Measurements from ENCODE around the gene PIK3R6.
A peak's percentile ranks its signal among the peaks of the same experiment; 100 is the strongest.

The PIK3R6 gene

DNA sequence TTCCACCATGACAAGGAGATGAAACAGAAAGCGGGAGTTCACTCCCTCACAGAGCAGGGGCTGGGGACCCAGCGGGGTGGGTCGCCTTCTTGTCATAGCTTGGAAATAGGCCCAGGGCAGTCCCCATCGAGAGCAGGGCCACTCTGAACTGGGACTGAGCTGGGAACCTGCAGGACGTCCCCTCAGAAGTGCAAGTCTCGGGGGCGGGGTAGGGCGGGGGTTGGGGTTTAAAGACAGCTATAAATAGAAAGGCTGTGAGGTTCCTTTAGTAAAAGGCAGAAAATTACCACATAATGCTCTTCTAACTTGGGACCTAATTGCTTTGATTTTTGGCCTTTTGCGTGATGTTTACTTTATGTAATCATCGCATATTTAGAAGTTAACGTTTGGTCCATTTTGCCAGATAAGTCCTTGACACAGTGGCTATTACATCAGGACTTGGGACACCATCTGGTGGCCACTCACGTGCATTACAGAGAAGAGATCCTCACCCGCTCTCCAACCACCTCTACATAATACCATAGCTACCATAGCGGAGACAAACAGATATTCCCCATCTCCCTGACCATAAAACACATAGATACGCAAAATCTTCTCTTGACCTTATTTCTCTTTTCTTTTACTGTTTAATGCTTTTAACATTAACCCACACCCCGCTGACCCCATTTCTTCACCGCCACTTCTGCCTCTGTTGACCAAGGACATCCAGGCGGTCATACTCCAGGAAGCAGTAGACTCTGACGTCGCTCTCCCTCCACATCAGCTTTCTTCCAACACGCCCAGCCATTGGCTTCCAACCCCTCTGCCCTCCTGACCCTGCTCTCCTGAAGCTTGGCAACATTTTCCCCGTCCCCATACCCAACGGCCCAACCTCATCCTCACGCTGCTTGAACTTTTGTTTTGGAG is 27.5 kb upstream of the PIK3R6 start:
- DNase-seq (ENCODE audit: low read depth in 3 of 3, low spot score in 1 of 3), result no peak

DNA sequence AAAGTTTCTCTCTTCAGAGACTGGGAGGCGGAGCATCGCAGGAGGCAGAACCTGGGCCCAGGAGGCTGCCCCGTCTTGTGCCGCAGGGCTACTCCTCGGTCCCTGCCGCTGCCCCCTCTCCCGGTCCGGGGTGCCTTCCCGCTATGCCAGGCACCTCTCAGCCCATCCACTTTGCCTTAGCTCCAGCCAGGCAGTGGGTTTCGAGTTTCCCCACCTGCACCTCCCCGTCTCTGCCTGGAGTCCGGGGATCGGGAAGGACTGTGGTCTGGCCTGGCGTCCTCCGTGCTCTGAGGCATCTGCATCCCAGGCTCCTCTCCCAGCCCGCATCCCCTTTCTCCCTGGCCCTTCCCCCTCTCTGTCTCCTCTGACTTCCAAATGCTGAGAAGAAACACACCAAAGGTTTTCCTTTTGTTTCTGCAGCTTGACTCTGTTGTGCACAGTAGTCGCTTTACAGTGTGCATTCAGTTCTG is 26.8 kb upstream of the PIK3R6 start:
- no peak for DNase-seq (ENCODE audit: low read depth in 3 of 3, low spot score in 1 of 3)

GRCh38 chr17:8893621-8894201 is 26.2 kb upstream of the PIK3R6 start:
- DNase-seq (ENCODE audit: low read depth in 3 of 3, low spot score in 1 of 3), result no peak

DNA sequence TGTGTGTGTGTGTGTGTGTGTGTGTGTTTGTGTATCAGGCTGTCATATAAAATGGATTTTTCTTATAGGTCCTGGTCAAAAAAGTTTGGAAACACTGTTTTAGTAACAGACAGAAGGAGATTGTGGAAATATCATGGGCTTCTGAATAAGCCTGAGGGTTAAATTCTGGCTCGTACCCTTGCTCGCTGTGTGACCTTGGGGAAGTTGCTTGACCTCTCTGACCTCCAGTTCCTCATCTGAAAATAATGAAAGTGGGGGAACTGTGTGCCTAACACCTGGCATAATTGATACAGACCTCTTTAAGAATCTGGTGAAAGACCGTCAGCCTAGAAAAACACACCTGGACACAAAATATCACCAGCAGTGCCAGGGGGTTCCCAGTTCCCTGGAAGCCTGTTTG is 25.6 kb upstream of the PIK3R6 start:
- DNase-seq (ENCODE audit: low read depth in 3 of 3, low spot score in 1 of 3), result no peak

GRCh38 chr17:8892338-8892690 is 24.8 kb upstream of the PIK3R6 start:
- no peak for DNase-seq (ENCODE audit: low read depth in 3 of 3, low spot score in 1 of 3)

DNA sequence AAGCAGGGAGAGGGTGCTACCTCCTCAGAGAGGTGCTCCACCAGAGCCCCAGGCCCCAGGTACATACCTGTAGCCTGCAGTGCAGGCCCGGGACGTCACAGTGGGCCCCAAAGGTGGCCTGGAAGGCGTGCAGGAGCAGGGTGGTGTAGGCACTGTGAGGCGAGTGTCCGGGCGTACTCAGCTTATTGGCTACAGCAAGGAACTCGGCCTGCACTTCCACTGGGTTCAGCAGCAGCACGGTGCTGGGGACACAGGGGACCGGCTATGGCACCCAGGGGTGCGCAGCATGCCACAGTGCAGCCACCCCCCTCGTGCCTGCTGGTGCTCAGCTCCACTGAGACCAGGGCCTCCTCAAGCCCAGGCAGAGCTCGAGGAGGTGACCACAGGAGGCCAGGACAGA is 23.2 kb upstream of the PIK3R6 start:
- DNase-seq (ENCODE audit: low read depth in 3 of 3, low spot score in 1 of 3), result no peak

DNA sequence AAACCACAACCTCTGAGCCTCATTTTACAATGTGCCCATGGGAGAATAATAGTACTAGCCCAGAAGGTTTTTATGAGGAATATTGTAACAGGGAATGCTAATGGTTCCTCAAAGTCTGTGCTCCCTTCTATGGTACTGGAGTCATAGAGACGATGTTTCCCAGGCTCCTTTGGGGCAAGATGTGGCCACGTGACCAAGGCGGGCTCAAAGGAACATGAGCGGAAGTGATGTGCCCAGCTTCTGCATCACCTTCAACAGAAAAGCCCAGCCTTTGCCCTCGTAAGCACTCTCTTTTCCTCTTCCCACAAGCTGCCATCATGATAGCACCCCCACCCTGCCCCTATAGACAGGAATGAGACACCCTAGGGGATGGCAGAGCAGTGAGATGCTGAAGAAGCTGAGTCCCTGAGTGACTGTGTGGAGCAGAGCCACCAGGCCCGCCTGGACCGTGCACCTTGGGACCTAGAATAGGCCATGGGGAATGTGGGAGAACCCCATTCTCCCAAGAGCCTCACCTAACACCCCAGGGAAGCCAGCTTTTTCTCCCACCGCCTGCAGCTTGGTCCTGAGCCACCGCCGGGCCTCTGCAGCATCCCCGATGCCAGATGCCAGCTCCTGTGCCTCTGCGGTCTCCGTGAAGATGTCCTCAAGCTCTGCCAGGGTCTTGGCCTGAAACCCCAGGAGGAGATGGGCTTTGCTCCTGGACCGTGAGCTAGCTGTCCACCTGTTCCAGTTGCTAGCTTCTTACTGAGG is 22.2 kb upstream of the PIK3R6 start:
- no peak for DNase-seq (ENCODE audit: low read depth in 3 of 3, low spot score in 1 of 3)

DNA sequence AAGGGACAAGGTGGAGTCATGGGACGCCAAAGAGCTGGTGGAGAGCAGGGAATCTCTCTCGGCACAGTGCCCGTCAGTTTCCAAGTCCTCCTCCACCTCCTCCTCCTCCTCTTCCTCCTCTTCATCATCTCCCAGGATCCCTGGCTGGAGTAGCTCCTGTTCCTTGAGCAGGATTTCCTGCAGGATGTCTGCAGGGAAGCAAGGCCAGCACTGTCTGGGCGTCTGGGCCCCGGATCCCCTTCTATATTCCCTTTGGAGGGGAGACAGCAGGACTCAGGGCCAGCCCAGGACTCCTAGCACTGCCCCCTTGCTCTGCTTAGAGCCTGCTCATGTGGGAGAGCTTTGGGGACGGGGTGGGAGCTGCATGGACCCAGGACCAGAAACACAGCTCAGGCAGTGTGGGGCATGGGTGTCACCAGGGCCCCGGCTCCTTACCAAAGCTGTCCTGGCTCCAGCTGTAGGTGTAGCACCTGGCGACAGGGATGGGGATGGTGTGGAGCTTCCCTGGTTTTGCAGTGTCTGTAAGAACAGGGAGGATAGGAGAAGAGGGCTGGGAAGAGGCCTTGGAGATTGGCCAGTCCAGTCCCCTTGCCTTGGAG is 21.3 kb upstream of the PIK3R6 start:
- DNase-seq (ENCODE audit: low read depth in 3 of 3, low spot score in 1 of 3), result no peak

- DNase-seq (ENCODE audit: low read depth in 3 of 3, low spot score in 1 of 3), result no peak
Observed at GRCh38 chr17:8887834-8888703, 20.6 kb upstream of the PIK3R6 start.

DNA sequence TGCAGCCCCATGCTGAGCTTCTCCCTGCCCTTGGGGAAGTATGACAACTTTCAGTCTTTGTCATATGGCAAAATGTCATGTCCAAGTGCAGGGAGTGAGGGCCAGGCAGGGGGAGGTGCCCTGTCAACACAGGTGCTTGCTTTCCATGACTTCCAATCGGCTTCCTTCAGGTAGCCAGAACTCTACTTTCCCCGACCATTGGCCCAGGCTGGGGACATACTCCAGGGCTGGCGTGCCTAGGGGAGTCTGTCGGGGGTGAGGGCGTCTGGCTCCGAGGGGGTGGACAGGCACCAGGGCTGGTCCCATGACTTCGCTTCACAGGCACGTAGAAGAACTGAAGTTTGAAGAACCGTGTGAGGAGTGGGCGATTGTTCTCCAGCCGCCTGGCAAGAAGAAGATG is 19.8 kb upstream of the PIK3R6 start:
- no peak for DNase-seq (ENCODE audit: low read depth in 3 of 3, low spot score in 1 of 3)

- no peak for DNase-seq (ENCODE audit: low read depth in 3 of 3, low spot score in 1 of 3)
Observed at GRCh38 chr17:8885967-8886684, 18.7 kb upstream of the PIK3R6 start.

GRCh38 chr17:8885163-8885966 is 17.9 kb upstream of the PIK3R6 start:
- peak; percentile 16 to 25 (median 21) for DNase-seq (ENCODE audit: low read depth in 3 of 3, low spot score in 1 of 3)

- DNase-seq (ENCODE audit: low read depth in 3 of 3, low spot score in 1 of 3), result no peak
Observed at GRCh38 chr17:8884336-8884990, 17.0 kb upstream of the PIK3R6 start.

DNA sequence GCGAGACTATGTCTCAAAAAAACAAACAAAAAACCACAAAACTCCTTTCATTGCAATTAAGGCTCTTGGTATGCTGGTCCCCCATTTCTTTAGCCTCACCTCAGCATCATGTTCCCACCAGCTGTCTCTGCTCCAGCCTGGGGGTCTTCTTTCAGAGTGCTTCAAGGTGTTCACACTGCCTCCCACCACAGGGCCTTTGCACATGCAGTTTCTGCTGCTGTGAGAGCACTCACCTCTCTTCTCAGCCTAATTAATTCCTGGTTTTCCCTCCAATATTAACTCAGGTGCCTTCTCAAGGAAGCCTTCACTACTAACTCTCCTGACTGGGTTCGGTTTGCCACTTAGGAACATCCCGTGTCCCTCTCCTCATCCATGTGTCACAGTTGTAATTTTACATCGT is 15.9 kb upstream of the PIK3R6 start:
- DNase-seq (ENCODE audit: low read depth in 3 of 3, low spot score in 1 of 3), result no peak

DNA sequence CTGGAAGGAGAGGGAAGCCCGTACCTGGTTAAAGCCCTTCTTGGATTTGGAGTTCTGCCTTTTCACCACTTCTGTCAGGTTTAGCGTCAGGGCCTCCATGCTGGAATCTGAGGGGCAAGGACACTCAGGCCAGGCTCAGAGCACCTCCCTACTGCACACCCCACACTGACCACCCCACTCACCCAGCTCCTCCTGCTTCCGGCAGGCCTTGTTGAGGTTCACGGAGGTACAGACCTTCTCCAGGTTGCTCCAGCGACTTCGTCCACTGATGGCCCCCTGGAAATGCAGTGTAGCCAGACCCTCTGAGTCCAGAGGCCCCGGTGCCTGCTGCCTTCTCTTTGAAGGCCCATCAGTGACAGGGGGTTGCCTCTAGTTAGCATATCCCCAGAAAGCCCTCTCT is 14.1 kb upstream of the PIK3R6 start:
- DNase-seq (ENCODE audit: low read depth in 3 of 3, low spot score in 1 of 3), result no peak

- no peak for DNase-seq (ENCODE audit: low read depth in 3 of 3, low spot score in 1 of 3)
Observed at GRCh38 chr17:8880466-8880865, 13.0 kb upstream of the PIK3R6 start.

DNA sequence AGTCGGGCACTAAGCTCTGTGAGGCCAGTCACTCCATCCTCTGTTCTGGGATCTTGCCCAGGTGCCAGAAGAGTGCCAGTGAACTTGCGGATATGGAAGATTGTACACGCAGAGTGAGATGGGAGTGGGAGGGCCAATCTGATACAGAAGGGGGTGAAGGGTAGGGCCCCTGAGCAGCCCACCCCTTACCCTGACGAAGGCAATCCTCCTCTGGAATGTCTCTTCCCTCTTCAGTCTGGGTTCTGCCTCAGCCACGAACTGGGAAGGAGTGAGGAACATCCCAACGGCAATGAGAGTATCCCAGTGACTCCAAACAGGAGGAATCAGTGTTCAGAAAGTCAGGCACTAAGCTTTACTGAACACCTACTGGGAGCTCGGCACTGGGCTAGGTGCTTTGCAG is 11.9 kb upstream of the PIK3R6 start:
- DNase-seq (ENCODE audit: low read depth in 3 of 3, low spot score in 1 of 3), result no peak

DNA sequence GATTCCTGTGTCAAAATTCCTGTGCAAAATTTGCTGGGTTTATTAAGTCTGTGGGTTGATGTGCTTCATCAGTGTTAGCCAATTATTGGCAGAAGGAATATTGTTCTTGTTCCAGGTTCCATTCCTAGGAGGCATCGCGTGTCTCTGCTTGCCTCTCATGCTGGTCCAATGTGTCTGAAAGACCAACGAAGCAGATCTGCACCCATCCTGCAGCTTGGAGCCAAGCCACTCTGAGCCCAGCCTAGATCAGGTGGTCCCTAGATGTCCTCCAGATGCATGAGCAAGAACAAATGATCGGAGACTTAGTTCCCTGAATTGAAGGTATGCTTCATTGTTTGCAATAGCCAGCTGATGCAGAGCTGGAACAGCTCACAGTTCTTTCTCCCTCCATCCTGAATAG is 10.5 kb upstream of the PIK3R6 start:
- no peak for DNase-seq (ENCODE audit: low read depth in 3 of 3, low spot score in 1 of 3)

DNA sequence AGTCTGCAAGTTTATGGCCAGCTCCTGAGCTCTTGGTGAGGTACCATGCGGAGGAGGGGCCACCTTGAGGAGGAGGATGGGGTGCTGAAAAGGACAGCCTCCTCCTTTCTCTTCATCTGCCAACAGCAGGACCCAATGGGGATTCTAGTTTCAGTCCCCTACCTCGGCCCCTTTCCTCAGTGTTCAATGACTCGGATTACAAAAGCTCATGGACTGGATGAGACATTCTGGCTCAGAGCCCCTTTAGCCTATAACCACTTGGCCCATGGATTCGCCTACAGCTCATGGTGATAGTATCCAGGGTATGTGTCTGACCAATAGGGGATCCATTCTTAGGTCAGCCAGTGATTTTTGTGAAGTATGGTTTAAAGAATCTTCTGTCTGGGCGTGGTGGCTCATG is 8.5 kb upstream of the PIK3R6 start:
- no peak for DNase-seq (ENCODE audit: low read depth in 3 of 3, low spot score in 1 of 3)
